Keratinocyte (primary cell): ENCODE measurements around the gene HMGXB3.

ENCODE experiments used
- CTCF ChIP-seq, 3 experiments: IDR thresholded peaks in 1 of 3; conservative IDR thresholded peaks in 1 of 3; optimal IDR thresholded peaks in 1 of 3; 2 replicates in 2 of 3; 3 replicates in 1 of 3; pipeline versions ENCODE3 to v1.5.1; 2011; ENCODE audit warnings: low read length in 3 of 3, mild to moderate bottlenecking in 3 of 3, moderate library complexity in 2 of 3, control low read depth in 1 of 3, inconsistent platforms in 1 of 3; ENCODE audit not compliant: insufficient read depth in 2 of 3; ENCODE audit errors: extremely low read depth in 1 of 3
- EZH2 ChIP-seq: IDR thresholded peaks from one replicate; pipeline ENCODE4 v1.6.1; 2012; ENCODE audit warnings: inconsistent platforms, mild to moderate bottlenecking, low read length, moderate library complexity

GRCh38 chr5:149961957-149962409, 38.6 kb upstream of the HMGXB3 start:
- peak; percentile 43 to 69 (median 49) for TF ChIP-seq CTCF (optimal IDR thresholded peaks at IDR 0.05 in 1 of 3, IDR thresholded peaks at IDR 0.05 in 1 of 3, conservative IDR thresholded peaks at IDR 0.05 in 1 of 3; ENCODE audit: extremely low read depth in 1 of 3, insufficient read depth in 2 of 3, low read length in 3 of 3)
- TF ChIP-seq EZH2, result no peak
